Liver (tissue), 9 donors: Measurements from ENCODE around the gene TM9SF4. TPM values are rescaled to one million over a fixed set of nuclear protein-coding genes. Genes with fewer than 3 reads are reported as not detected.

Experiments
- DNase-seq: peaks from one replicate; pipeline ENCODE4 v3.0.0-alpha.2; 2017; ENCODE audit warnings: low spot score
- H3K27ac ChIP-seq, 2 donors: one replicate each; pipeline ENCODE4 v1.7.0; 2013; ENCODE audit warnings: inconsistent platforms in 2 of 2, low read length in 2 of 2, control low read depth in 1 of 2, low read depth in 1 of 2, mild to moderate bottlenecking in 1 of 2
- H3K27me3 ChIP-seq, 4 donors: one replicate each; pipeline versions ENCODE4 v1.6.1 to v1.7.0; 2013; ENCODE audit warnings: low read length in 3 of 4, inconsistent platforms in 1 of 4, mild to moderate bottlenecking in 1 of 4, moderate library complexity in 1 of 4; ENCODE audit not compliant: control insufficient read depth in 4 of 4, insufficient read depth in 4 of 4
- H3K36me3 ChIP-seq, 4 donors: one replicate each; pipeline versions ENCODE4 v1.6.1 to v1.7.0; 2013; ENCODE audit warnings: low read length in 3 of 4, mild to moderate bottlenecking in 3 of 4, low read depth in 1 of 4, moderate library complexity in 1 of 4; ENCODE audit not compliant: control insufficient read depth in 4 of 4, insufficient read depth in 3 of 4
- H3K4me1 ChIP-seq, 4 donors: one replicate each; pipeline versions ENCODE4 v1.6.1 to v1.7.0; 2013; ENCODE audit warnings: low read length in 3 of 4, mild to moderate bottlenecking in 3 of 4, moderate library complexity in 1 of 4; ENCODE audit not compliant: control insufficient read depth in 4 of 4, insufficient read depth in 4 of 4
- H3K4me3 ChIP-seq, 3 donors: one replicate each; pipeline versions ENCODE4 v1.6.1 to v1.7.0; 2013; ENCODE audit warnings: low read length in 3 of 3, control low read depth in 1 of 3, low read depth in 1 of 3, mild to moderate bottlenecking in 1 of 3
- H3K9ac ChIP-seq, 2 donors: one replicate each; pipeline ENCODE4 v1.7.0; 2013; ENCODE audit warnings: low read length in 2 of 2, mild to moderate bottlenecking in 2 of 2, moderate library complexity in 2 of 2, control low read depth in 1 of 2, low read depth in 1 of 2
- H3K9me3 ChIP-seq, 4 donors: one replicate each; pipeline versions ENCODE4 v1.6.1 to v1.7.0; 2013; ENCODE audit warnings: low read length in 3 of 4; ENCODE audit not compliant: control insufficient read depth in 4 of 4
- CTCF ChIP-seq: fragments of 150-350 bp; IDR thresholded peaks from 2 replicates; pipeline ENCODE4 v1.5.1; 2017; ENCODE audit warnings: improper control_type of control experiment, low read depth, low read length; ENCODE audit not compliant: missing input control
- EGR1 ChIP-seq, 2 donors: IDR thresholded peaks; 2 replicates each; pipeline ENCODE4 v1.6.1; 2016 to 2018; ENCODE audit warnings: antibody characterized with exemption in 2 of 2, low read depth in 2 of 2
- HNF4G ChIP-seq: IDR thresholded peaks from 2 replicates; pipeline ENCODE4 v1.6.1; 2016; ENCODE audit warnings: antibody characterized with exemption
- JUND ChIP-seq, 2 donors: IDR thresholded peaks; 2 replicates each; pipeline ENCODE4 v1.6.1; 2016; ENCODE audit warnings: antibody characterized with exemption in 2 of 2
- MAX ChIP-seq: IDR thresholded peaks from 2 replicates; pipeline ENCODE4 v1.6.1; 2016; ENCODE audit warnings: antibody characterized with exemption
- RAD21 ChIP-seq, 2 donors: IDR thresholded peaks; 2 replicates each; pipeline ENCODE4 v1.6.1; 2016; ENCODE audit warnings: antibody characterized with exemption in 2 of 2, mild to moderate bottlenecking in 2 of 2
- REST ChIP-seq: IDR thresholded peaks from 2 replicates; pipeline ENCODE4 v1.6.1; 2016; ENCODE audit warnings: antibody characterized with exemption, mild to moderate bottlenecking
- TAF1 ChIP-seq: conservative IDR thresholded peaks from 2 replicates; pipeline ENCODE4 v1.6.1; 2016; ENCODE audit warnings: antibody characterized with exemption, mild to moderate bottlenecking
- ZBTB33 ChIP-seq: IDR thresholded peaks from 2 replicates; pipeline ENCODE4 v1.6.1; 2016; ENCODE audit warnings: antibody characterized with exemption
- whole genome bisulfite sequencing: extraction: QIAGEN DNeasy Blood & Tissue Kit; methylation state at CpG from one replicate; pipeline ENCODE4 v1.1.7; 2013; 5-methylcytosine and 5-hydroxymethylcytosine counted together
- polyA plus RNA-seq, 2 donors: library from polyadenylated mRNA; stranded (reverse) in 1 of 2; unstranded in 1 of 2; fragments of 200-250 nt in 1 of 2; fragments of >200 nt in 1 of 2; fragmentation: Nextera tagmentation in 1 of 2; extraction: Ambion mirVana in 1 of 2; gene quantifications; one replicate each; pipeline versions ENCODE4 v1.2.1 to v1.2.3, GENCODE V29; 2013 to 2015
- total RNA-seq, 2 donors: library from RNA; depleted of rRNA; stranded (reverse); fragments of >200 nt; gene quantifications; one replicate each; pipeline ENCODE4 v1.2.3, GENCODE V29; 2014
- donor health status: healthy.
- donor health status: healthy.
- donor health status: healthy.
- donor health status: healthy.
- donor health status: healthy.

The TM9SF4 gene
- total and polyA plus RNA-seq, 4 donors, result 15.9 to 26.2 (median 22.2) TPM

GRCh38 chr20:32164984-32165735 lies 55.6 kb downstream of the TM9SF4 start:
- Histone ChIP-seq H3K9me3 (no peaks in the 10 kb centered on the region), H3K9ac (no peak overlapping the region), H3K27ac (no peak overlapping the region), H3K4me1 (no peaks in the 10 kb centered on the region), H3K36me3 (peaks cover 16 to 56% (median 32%) of the 10 kb centered on the region in 4 donors), H3K27me3 (no peaks in the 10 kb centered on the region), H3K4me3 (no peak overlapping the region)
- TF ChIP-seq ZBTB33 (no peak), RAD21 (IDR thresholded peaks at IDR 0.05) (no peak), CTCF (no peak), REST (no peak), MAX (no peak), HNF4G (no peak), TAF1 (no peak)
- 90% methylated on average over 21 of the region's 21 CpGs for WGBS
- no peak for DNase-seq

GRCh38 chr20:32165836-32166545 lies 56.5 kb downstream of the TM9SF4 start:
- no peaks in the 10 kb centered on the region for H3K9me3 ChIP-seq
- H3K4me1 ChIP-seq, result no peaks in the 10 kb centered on the region
- H3K4me3 ChIP-seq, result no peak overlapping the region
- DNase-seq, result no peak
- TF ChIP-seq TAF1 (no peak), JUND (IDR thresholded peaks at IDR 0.05) (no peak), EGR1 (IDR thresholded peaks at IDR 0.05; ENCODE audit: low read depth in 2 of 2) (no peak), HNF4G (no peak)
- H3K36me3 ChIP-seq, result peaks cover 12 to 51% (median 29%) of the 10 kb centered on the region in 4 donors
- H3K27me3 ChIP-seq, result no peaks in the 10 kb centered on the region
- H3K9ac ChIP-seq, result no peak overlapping the region
- WGBS, result 91% methylated on average over 8 of the region's 8 CpGs
- H3K27ac ChIP-seq, result no peak overlapping the region
